HG03064 (cell line): ENCODE measurements around the gene VWA1.
A peak's percentile ranks its signal among the peaks of the same experiment; 100 is the strongest.
"Not testable (repeated sequence)": the region's sequence is repeated elsewhere in the genome, so short reads cannot be mapped to it uniquely, and the experiment has no call there.

Experiments
- ATAC-seq: cut with Tn5 transposase; IDR thresholded peaks from one replicate; pipeline ENCODE4 v1.9.1; 2021; ENCODE audit warnings: low read depth; ENCODE audit not compliant: unreplicated experiment

Gene VWA1

DNA sequence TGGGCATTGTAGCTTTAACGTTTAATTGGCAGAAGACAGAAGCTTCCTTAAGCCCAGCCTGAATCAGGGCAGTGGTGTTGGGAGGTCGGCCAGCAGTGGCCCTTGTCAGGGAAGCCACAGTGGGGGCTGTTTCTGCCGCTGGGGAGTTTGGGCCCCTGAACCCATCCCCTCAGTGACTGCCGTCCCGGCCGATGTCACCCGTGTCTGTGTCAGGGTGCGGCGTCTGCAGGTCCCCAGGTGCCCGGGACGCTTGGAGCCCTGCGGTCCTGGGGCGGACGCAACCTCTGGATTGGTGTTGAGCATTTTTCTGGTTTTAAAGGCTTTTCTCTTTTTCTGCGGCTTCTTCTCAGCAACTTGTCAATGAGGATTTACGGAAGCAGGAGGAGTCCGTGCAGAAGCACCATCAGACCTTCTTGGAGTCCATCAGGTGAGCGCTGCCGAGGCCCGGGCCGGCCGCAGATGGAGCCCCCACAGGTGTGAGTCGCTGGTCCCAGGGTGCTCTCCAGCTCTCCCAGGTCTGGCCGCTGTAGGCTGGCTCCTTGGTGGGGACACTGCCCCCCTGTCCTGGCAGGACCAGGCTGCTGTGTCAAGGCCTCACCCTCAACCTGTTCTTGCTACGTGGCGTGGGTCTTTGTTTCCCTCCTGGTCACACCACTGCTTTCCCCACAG lies 16.3 kb downstream of the VWA1 start:
- no peak for ATAC-seq

DNA sequence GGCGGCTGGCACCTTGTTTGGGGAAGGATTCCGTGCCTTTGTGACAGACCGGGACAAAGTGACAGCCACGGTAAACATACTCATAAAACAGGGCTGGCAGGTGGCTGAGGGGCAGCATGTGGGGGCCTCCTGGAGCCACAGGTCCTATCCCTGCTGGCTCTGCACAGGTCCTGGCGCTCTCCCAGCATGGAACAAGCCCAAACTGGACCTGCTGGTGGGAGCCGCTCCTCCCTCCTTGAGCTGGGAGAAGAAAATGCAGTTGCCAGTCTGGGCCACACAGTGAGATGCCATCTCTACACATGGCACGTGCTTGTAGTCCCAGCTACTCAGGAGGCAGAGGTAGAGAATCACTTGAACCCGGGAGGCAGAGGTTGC lies 16.9 kb downstream of the VWA1 start:
- not testable (repeated sequence) for ATAC-seq

DNA sequence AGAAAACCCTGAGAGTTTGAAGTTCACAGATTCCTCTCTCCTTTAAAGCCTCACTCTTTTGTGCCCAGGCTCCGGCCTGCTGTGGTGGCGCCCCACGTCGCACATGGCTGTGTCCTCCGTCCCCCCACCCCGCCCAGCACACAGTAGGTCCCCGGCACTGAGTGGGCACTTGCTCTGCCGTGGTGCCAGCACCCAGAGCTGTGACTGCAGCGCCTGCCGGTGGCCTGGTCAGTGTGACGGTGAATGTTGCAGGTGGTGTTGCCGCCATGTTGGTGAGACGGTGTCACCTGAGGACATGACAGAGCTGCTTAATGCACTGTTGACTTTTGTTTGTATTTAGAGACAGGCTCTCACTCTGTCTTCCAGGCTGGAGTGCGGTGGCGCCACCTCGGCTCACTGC lies 17.4 kb downstream of the VWA1 start:
- ATAC-seq, result no peak

DNA sequence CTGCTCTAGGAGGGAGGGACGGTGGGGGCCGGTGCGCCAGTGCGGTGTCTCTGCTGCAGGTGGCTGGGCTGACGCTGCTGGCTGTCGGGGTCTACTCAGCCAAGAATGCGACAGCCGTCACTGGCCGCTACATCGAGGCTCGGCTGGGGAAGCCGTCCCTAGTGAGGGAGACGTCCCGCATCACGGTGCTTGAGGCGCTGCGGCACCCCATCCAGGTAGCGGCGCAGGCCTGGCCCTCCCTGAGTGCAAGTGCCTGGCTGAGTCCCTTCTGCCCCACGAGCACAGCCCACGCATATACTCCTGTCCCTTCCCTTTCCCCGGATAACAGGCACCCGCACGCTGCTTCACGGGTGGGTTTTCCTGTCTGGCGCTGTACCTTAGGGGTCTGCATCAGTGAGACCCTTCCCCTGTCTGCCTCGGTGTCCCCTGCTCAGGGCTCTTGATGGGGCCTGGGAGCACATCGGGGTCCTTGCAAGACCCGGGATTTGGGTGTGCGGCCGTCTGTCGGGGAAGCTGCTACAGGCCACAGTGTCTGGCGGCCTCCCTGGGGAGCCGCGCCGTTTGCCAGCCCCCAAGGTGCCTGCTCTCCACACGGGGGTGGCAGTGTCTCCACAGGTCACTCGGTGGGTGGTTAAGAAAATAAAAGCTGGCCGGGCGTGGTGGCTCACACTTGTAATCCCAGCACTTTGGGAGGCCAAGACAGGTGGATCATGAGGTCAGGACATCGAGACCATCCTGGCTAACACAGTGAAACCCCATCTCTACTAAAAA lies 19.0 kb downstream of the VWA1 start:
- ATAC-seq, result not testable (repeated sequence)

DNA sequence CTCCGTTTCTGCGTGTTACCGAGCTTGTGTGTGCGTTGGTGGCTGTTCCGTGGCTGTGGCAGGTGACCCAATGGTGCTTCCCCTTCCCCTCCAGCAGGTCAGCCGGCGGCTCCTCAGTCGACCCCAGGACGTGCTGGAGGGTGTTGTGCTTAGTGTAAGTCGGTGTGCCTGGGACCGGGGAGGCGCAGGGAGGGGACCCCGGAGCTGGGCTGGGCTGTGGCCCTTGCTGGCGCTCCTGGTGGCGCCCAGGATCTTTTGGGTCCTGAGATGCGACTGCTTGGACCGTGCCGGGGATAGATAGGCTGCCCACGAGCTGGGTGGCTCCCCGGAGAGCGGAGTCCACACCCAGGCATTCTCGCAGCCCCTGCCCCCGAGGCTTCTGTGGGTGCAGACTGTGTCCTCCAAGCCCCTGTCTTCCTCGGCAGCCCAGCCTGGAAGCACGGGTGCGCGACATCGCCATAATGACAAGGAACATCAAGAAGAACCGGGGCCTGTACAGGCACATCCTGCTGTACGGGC lies 19.9 kb downstream of the VWA1 start:
- no peak for ATAC-seq

DNA sequence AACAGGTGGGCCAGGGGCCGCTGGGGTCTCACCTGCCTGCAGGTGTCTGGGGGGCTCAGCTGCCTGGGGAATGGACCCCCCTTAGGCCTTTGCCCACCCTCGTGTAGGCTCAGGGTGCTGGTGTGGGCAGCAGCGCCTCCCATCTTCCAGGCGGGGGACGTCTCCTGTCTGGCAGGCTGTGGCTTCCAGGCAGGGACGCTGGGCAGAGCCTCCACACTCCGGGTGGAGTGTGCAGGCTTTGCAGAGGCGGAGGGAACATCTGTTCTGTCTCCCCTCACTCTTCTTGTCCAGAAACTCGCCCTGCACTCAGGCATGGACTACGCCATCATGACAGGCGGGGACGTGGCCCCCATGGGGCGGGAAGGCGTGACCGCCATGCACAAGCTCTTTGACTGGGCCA lies 20.4 kb downstream of the VWA1 start:
- not testable (repeated sequence) for ATAC-seq

DNA sequence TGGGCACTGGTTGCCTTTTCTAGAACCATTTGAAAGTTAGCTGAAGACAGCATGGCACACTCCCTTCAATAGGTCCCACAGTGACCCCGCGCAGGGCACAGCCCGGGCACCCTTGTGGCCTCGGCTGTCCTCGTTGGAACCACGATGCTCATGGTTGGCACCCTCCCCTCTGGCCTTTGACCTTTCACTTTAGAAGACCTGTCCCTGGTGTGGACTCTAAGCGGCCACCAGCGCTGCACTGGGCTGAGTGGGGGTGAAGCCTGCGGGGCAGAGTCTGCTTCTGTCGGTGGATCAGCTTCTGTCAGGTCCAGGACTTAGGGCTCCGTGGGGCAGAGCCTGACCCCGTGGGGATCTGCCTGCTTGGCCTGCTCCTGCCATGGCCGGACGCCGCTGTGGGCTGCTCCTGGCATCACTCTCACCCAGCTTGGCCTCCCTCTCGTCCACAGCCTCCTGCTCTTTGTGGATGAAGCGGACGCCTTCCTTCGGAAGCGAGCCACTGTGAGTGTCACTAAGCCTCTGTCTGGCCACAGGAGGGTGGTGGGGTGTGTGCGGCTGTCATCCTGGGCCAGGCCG lies 21.3 kb downstream of the VWA1 start:
- ATAC-seq, result not testable (repeated sequence)

DNA sequence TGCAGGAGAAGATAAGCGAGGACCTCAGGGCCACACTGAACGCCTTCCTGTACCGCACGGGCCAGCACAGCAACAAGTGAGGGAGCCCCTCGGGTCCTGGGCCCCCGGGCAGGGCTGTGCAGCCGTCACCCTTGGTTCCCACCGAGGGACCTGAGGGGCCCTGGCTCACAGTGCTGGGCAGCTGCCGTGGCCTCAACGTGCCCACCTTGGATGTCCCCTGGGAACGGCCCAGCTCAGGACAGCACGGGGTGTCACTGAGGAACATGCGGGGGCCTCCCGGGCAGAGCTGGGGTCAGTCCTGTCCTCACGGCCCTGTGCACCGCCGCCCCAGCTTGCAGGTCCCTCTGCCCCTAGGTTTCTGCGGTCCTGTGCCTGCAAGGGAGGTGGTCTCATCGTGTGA lies 23.7 kb downstream of the VWA1 start:
- ATAC-seq, result not testable (repeated sequence)

DNA sequence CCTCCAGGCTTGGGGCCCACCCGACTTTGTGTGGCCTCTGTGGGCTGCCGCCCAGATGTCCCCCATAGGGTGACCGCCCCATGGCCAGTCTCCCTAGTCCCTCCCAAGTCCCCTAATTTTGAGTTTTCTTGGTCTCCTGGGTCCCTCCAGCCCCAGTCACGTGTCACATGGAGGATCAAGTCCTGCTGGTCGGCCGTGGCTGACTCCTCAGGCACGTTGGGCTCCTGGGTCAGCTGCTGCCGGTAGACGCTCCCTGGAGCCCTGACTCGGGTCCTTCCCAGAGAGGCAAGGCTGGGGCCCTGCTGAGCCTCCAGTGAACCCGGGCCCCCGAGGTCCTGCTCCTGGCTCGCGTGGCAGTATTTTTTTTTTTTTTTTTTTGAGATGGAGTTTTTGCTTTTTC lies 24.2 kb downstream of the VWA1 start:
- ATAC-seq, result not testable (repeated sequence)

DNA sequence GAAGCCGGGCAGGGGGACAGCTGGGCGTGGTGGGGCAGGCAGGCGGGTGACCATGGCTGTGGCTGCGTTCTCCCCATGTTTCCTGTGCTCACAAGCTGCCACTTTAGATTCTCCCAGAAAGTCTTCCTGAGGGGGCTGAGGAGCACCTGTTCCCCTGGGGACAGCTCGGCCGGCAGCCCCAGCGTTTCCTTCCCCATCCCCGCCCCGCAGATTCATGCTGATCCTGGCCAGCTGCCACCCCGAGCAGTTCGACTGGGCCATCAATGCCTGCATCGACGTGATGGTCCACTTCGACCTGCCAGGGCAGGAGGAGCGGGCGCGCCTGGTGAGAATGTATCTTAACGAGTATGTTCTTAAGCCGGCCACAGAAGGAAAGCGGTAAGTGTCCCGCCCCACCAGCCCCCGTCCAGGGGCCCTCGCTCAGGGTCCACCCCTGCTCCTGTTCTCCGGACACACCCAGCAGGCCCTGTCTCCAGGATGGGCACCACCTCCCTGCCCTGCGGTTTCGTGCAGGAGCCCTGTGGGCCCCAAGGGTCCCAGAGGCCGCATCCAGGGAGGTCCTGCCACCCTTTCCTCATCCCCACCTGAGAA lies 25.1 kb downstream of the VWA1 start:
- ATAC-seq, result no peak

DNA sequence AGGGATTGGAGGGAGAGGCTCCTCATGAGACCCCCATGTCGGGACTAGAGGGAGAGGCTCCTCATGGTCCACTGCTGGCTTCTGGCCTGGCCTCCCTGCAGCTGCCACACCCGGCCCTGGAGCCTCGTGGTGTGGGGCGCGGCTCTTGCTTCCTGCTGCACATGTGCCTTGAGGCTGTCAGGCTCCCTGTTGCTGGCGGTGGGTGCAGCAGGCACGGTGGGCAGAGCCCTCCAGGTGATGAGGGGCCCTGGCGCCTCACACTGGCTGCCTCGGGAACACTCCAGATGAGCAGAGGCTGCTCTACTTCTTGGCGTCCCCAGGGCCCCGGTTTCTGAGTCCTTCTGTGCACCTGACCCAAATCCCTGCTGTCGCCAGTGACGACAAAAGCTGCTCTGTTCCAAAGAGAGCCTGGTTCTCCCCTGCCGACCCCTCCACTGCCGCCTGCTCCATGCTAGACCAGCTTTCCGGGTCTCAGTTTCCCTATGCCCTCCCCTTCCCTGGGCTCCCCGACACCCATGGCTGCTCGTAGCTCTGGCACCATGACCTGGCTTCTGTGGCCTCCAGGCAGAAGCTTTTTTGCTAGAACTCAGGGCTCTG lies 26.3 kb downstream of the VWA1 start:
- no peak for ATAC-seq

DNA sequence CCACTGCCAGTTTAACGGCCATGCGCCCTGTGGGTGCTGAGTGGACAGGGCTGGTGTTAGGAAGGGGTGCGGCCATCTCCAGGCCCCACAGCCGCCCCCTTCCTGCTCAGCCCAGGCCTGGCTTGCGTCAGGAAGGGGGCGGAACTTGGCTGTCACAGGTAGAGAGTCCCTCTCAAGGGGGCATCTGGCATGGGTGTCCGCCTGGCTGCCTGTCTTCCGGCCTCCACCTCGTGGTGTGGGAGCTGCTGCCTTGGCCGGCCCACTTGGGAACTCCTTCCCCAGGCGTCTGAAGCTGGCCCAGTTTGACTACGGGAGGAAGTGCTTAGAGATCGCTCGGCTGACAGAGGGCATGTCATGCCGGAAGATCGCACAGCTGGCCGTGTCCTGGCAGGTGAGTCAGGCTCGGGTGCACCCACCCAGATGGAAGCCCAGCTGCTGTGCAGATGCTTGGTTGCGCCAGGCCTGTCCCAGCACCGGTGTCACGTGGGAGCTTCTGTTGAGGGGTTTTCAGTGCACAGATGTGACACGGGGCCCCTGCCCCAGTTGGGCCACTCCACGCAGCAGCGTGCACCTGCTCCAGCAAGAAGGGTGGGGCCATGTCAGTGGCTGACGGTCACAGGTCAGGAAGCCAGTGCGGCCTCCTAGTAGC lies 27.0 kb downstream of the VWA1 start:
- ATAC-seq, result no peak

DNA sequence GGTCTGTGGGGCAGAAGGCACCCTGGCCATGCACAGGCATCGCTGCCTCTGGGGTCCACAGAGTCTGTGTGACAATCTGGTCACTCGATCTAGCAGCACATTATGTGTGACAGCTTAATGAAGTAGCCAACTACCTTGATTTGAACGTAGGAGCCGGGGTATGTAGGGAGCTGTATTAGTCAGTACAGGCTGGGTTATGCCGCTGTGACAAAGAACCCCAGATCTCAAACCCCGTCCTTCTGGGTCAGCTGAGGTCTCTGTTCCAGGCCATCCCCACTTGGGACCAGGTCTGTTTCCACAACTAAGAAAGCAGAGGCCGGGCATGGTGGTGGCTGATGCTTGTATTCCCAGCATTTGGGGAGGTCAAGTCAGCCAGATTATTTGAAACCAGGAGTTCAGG lies 27.8 kb downstream of the VWA1 start:
- no peak for ATAC-seq

DNA sequence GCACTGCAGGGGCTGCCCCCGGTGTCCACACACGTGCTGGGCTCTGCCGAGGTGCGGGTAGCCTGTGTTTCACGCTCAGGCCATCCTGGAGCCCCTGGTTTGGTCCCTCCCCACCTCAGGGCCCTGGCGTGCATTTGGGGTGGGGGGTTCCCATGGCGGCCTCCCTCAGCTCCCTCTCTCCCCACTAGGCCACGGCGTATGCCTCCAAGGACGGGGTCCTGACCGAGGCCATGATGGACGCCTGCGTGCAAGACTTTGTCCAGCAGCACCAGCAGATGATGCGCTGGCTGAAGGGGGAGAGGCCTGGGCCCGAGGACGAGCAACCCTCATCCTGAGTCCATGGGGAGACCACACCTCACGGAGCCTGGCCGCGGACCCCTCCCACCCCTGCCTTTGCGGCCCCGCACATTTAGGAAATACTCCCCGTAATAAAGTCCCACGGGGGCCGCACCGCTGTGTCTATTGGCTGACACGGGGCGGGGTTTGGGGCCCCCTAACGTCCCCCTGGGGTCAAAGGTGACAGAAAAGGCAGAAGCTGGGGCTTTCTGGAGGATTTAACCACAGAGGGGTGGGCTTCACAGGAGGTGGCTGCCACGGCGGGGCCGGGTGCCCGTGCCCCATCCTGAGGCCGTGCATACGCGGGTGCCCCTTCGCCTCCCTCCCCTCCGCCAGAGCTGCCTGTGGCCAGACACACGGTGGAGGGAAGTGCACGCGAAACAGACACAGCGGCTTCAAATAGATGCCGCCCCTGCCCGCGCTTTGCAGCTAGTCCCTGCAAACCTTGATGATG lies 32.9 kb downstream of the VWA1 start:
- ATAC-seq, result not testable (repeated sequence)

DNA sequence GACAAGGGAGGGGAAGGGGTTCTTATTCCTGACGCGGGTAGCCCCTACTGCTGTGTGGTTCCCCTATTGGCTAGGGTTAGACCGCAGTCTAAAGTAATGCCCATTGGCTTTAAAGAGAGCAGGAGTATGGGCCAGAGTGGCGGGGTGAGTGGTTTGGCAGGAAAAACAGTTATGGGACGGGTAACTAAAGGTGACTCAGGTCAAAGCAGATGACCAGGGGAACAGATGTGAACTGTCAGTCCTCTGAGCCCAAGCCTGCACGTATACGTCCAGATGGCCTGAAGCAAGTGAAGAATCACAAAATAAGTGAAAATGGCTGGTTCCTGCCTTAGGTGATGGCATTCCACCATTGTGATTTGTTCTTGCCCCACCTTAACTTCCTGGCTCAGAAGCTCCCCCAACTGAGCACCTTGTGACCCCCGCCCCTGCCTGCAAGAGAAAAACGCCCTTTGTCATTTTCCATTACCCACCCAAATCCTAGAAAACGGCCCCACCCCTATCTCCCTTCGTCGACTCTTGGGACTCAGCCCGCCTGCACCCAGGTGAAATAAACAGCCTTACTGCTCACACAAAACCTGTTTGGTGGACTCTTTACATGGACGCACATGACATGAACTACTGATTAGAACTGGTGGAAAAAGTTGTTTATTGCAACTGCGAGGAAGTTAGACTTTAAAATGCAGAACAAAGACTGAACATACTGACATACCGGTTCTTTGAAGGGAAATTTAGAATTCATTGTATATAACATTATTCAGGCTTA lies 35.3 kb downstream of the VWA1 start:
- no peak for ATAC-seq

DNA sequence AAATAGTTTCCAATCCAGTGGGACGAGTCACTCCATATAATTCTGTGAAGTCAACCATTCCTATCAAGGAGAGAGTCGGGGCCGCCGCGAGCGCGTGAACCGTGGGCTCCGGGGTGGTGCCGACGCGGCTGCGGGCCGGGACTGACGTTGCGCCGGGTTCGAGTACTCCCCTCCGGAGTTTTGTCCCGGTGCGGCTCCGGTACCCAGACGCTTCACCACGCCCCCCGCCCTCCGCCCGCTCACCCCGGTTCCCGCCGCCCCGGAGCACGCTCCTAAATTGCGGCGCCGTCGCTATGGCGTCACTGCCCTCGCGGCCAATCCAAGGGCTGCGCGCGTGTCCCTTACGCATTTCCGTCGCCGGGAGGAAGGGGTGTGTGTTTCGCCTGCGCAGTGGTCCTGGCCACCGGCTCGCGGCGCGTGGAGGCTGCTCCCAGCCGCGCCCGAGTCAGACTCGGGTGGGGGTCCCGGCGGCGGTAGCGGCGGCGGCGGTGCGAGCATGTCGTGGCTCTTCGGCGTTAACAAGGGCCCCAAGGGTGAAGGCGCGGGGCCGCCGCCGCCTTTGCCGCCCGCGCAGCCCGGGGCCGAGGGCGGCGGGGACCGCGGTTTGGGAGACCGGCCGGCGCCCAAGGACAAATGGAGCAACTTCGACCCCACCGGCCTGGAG lies 36.0 kb downstream of the VWA1 start, which contains the start of gene ATAD3B:
ATAD3B (plus strand) TSS at position 377 of the 664 bp plus-strand sequence; CDS start at position 497, 120 bp downstream.
- ATAC-seq, result peak; percentile 88

DNA sequence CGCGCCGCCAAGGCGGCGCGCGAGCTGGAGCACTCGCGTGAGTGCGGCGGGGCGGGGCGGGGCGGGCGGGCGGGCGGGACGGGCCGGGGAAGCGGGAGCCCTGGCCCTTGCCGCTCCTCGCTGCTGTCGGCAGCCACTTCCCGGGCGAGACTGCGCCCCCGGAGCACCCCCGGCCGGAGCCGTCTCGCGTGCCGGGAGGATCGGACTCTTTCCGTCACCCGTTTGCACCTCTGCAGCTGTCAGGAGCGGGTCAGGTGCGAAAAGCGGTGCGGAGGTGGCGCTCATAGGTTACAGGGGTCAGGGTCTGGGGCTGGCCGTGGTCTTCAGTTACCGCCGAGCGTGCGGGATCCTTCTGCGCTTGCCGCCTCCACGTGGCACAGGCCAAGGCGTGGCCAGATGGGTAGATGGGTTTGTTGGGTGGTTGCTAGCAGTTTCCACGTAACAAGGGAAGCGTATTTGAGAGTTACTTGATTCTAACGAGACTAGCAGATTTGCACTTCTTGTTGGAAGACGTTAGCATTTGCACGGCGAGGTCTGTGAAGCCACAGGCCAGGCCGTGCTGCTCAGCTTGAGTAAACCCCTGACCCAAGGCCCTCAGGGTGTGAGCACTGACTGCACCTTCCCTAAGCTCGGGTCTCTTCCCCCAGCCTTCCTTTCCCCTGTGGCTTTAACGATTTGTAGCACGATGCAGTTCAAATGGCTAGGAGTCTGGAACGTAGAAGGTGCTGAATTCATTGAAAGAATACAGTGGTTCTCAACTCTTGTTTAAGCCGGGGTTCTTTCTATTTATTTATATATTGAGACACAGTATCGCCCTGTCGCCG lies 36.8 kb downstream of the VWA1 start:
- ATAC-seq, result not testable (repeated sequence)
